ENCODE data around the gene MAB21L1. TPM values are rescaled to one million over a fixed set of nuclear protein-coding genes. Genes with fewer than 3 reads are reported as not detected.
A peak's percentile ranks its signal among the peaks of the same experiment; 100 is the strongest.

MAB21L1 gene
- total RNA-seq, 1 donor from 2014 or later: 0.21 TPM

- intact Hi-C loops (cut with DNase I): no loop called here
- no peaks in the 10 kb centered on the region for H3K36me3 ChIP-seq
- no peaks in the 10 kb centered on the region for H3K9me3 ChIP-seq
- peak; percentile 70 to 72 for ATAC-seq
- peaks cover 55% of the 10 kb centered on the region for H3K27me3 ChIP-seq (ENCODE audit: low read depth)
- H3K4me1 ChIP-seq: peaks cover 20% of the 10 kb centered on the region
- DNase-seq: no peak
- no peak for TF ChIP-seq CTCF (IDR thresholded peaks at IDR 0.05)
- no peak overlapping the region for H3K27ac ChIP-seq
- peak overlapping the region; percentile 45 for H3K4me3 ChIP-seq
Observed at GRCh38 chr13:35470671-35471661, 5.5 kb downstream of the MAB21L1 start.

- Histone ChIP-seq H3K9me3 (no peaks in the 10 kb centered on the region), H3K4me1 (peaks cover 13% of the 10 kb centered on the region), H3K4me3 (peak overlapping the region; percentile 45), H3K27ac (no peak overlapping the region), H3K36me3 (no peaks in the 10 kb centered on the region), H3K27me3 (ENCODE audit: low read depth) (peaks cover 45% of the 10 kb centered on the region)
- DNase-seq (no peak), ATAC-seq (no peak)
- TF ChIP-seq CTCF (IDR thresholded peaks at IDR 0.05): no peak
- intact Hi-C loops (cut with DNase I): no loop called here
Observed at GRCh38 chr13:35469806-35470525, 6.5 kb downstream of the MAB21L1 start.

DNA sequence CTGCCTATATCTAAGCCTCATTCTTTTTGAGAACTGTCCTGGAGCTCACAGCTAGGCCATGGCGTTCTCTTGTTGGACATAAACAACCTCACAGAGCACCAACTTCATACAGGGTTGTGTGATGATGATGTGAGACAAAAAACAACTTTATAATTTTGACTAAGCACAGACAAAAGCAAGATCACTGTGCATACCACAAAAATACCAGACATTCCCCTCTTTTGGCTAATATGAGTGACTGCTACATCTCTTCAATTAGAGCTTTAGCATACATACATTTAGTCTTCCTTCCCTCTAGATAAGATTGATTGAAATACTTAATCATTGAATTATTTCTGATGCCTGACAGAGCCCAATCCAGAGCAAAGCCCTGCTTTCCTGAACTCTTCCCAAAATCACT lies 8.3 kb downstream of the MAB21L1 start:
- Histone ChIP-seq H3K9me3 (no peaks in the 10 kb centered on the region), H3K27me3 (ENCODE audit: low read depth) (peaks cover 38% of the 10 kb centered on the region)
- intact Hi-C loops (cut with DNase I): no loop called here

DNA sequence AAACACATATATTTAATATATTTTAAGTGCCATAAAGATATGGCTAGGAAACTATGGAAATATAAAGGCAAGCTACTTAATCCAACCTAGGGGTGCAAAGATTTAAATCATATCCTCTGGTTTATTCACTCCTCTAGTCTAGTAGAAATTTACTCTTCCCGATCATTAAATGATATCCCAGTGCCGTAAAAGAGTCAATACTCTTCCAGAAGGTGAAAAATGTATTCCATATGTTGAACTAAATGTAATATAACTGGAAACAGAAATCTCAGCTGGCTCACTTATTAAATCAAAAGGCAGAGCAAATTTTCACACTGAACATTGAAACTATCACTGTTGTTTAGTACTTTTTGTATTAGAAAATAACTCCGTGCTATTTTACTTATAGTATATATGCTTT lies 11.1 kb downstream of the MAB21L1 start:
- intact Hi-C loops (cut with DNase I): no loop called here
- no peak for ATAC-seq
- H3K9me3 ChIP-seq: no peaks in the 10 kb centered on the region
- peaks cover 12% of the 10 kb centered on the region for H3K27me3 ChIP-seq (ENCODE audit: low read depth)
- DNase-seq: no peak
- no peaks in the 10 kb centered on the region for H3K36me3 ChIP-seq
- peaks cover 2% of the 10 kb centered on the region for H3K4me1 ChIP-seq
- no peak for TF ChIP-seq CTCF (IDR thresholded peaks at IDR 0.05)
- no peak overlapping the region for H3K27ac ChIP-seq
- H3K4me3 ChIP-seq: no peak overlapping the region

More for the DNA sequence above, 8.3 kb downstream of the MAB21L1 start:
- no peak for ATAC-seq
- Histone ChIP-seq H3K4me1 (peaks cover 13% of the 10 kb centered on the region), H3K27ac (no peak overlapping the region), H3K4me3 (no peak overlapping the region), H3K36me3 (no peaks in the 10 kb centered on the region)
- no peak for DNase-seq
- no peak for TF ChIP-seq CTCF (IDR thresholded peaks at IDR 0.05)

GRCh38 chr13:35460061-35460460 lies 16.4 kb downstream of the MAB21L1 start:
- Histone ChIP-seq H3K9me3 (no peaks in the 10 kb centered on the region), H3K4me3 (no peak overlapping the region), H3K4me1 (no peaks in the 10 kb centered on the region), H3K27me3 (ENCODE audit: low read depth) (no peaks in the 10 kb centered on the region), H3K27ac (no peak overlapping the region), H3K36me3 (no peaks in the 10 kb centered on the region)
- ATAC-seq: no peak
- DNase-seq: no peak
- no peak for TF ChIP-seq CTCF (IDR thresholded peaks at IDR 0.05)
- intact Hi-C loops (cut with DNase I): no loop called here
